ENCODE measurements around the gene MFAP4.

Gene MFAP4

GRCh38 chr17:19410091-19410490 is 23.1 kb upstream of the MFAP4 start:
- DNase-seq (ENCODE audit: low read depth): no peak

- DNase-seq (ENCODE audit: low read depth): no peak
Measured at GRCh38 chr17:19409509-19409908, 22.5 kb upstream of the MFAP4 start.

- DNase-seq (ENCODE audit: low read depth): no peak
Measured at GRCh38 chr17:19409066-19409465, 22.1 kb upstream of the MFAP4 start.

GRCh38 chr17:19408346-19408710 is 21.3 kb upstream of the MFAP4 start:
- DNase-seq (ENCODE audit: low read depth): no peak

- no peak for DNase-seq (ENCODE audit: low read depth)
Measured at GRCh38 chr17:19407601-19408345, 20.8 kb upstream of the MFAP4 start.

GRCh38 chr17:19405114-19405513 is 18.1 kb upstream of the MFAP4 start:
- no peak for DNase-seq (ENCODE audit: low read depth)

GRCh38 chr17:19404264-19404663 is 17.3 kb upstream of the MFAP4 start:
- no peak for DNase-seq (ENCODE audit: low read depth)

- no peak for DNase-seq (ENCODE audit: low read depth)
Measured at GRCh38 chr17:19403021-19403420, 16.0 kb upstream of the MFAP4 start.

- DNase-seq (ENCODE audit: low read depth): no peak
Measured at GRCh38 chr17:19402171-19402570, 15.2 kb upstream of the MFAP4 start.

- DNase-seq (ENCODE audit: low read depth): no peak
Measured at GRCh38 chr17:19401321-19402010, 14.5 kb upstream of the MFAP4 start.

GRCh38 chr17:19399750-19400450 is 12.9 kb upstream of the MFAP4 start:
- no peak for DNase-seq (ENCODE audit: low read depth)

GRCh38 chr17:19398301-19399181 is 11.6 kb upstream of the MFAP4 start:
- no peak for DNase-seq (ENCODE audit: low read depth)

- no peak for DNase-seq (ENCODE audit: low read depth)
Measured at GRCh38 chr17:19397556-19398041, 10.6 kb upstream of the MFAP4 start.

- DNase-seq (ENCODE audit: low read depth): no peak
Measured at GRCh38 chr17:19392303-19392702, 5.3 kb upstream of the MFAP4 start.

- no peak for DNase-seq (ENCODE audit: low read depth)
Measured at GRCh38 chr17:19391432-19391831, 4.4 kb upstream of the MFAP4 start.

GRCh38 chr17:19390951-19391350 is 4.0 kb upstream of the MFAP4 start:
- no peak for DNase-seq (ENCODE audit: low read depth)

- no peak for DNase-seq (ENCODE audit: low read depth)
Measured at GRCh38 chr17:19388791-19389785, 2.1 kb upstream of the MFAP4 start.

- no peak for DNase-seq (ENCODE audit: low read depth)
Measured at GRCh38 chr17:19387921-19388521, 1.0 kb upstream of the MFAP4 start.

- DNase-seq (ENCODE audit: low read depth): no peak
Measured at GRCh38 chr17:19386051-19386929, 700 bp downstream of the MFAP4 start.

All from HS-27A (cell line).